ENCODE data around the gene PROX1.

Gene PROX1

GRCh38 chr1:213980906-213981305 lies 6.9 kb upstream of the PROX1 start:
- no peak for DNase-seq

GRCh38 chr1:213982289-213982671 lies 5.5 kb upstream of the PROX1 start:
- DNase-seq: no peak

- no peak for DNase-seq
These were observed 4.9 kb upstream of the PROX1 start for GRCh38 chr1:213982672-213983492.

- DNase-seq: no peak
These were observed 4.0 kb upstream of the PROX1 start for GRCh38 chr1:213983493-213984386.

- DNase-seq: no peak
These were observed 3.2 kb upstream of the PROX1 start for GRCh38 chr1:213984387-213985208.

- no peak for DNase-seq
These were observed 2.4 kb upstream of the PROX1 start for GRCh38 chr1:213985209-213986019.

GRCh38 chr1:213986020-213986924 lies 1.5 kb upstream of the PROX1 start:
- no peak for DNase-seq

GRCh38 chr1:213986925-213987250 lies 885 bp upstream of the PROX1 start:
- no peak for DNase-seq

- no peak for DNase-seq
These were observed 299 bp upstream of the PROX1 start for GRCh38 chr1:213987422-213987926.

- no peak for DNase-seq
These were observed 781 bp downstream of the PROX1 start for GRCh38 chr1:213988507-213989001.

GRCh38 chr1:213989002-213989855 lies 1.5 kb downstream of the PROX1 start:
- no peak for DNase-seq

- DNase-seq: no peak
These were observed 6.2 kb downstream of the PROX1 start for GRCh38 chr1:213993929-213994328.

GRCh38 chr1:213994888-213995287 lies 7.1 kb downstream of the PROX1 start:
- DNase-seq: no peak

- DNase-seq: no peak
These were observed 7.8 kb downstream of the PROX1 start for GRCh38 chr1:213995603-213996002.

- no peak for DNase-seq
These were observed 8.7 kb downstream of the PROX1 start for GRCh38 chr1:213996320-213997037.

GRCh38 chr1:213997038-213997771 lies 9.4 kb downstream of the PROX1 start:
- no peak for DNase-seq

GRCh38 chr1:213997772-213998107 lies 10.0 kb downstream of the PROX1 start:
- no peak for DNase-seq

GRCh38 chr1:213998785-213999184 lies 11.0 kb downstream of the PROX1 start:
- DNase-seq: no peak
